ENCODE data around the gene GRM8. TPM values are rescaled to one million over a fixed set of nuclear protein-coding genes. Genes with fewer than 3 reads are reported as not detected.

Gene GRM8
- total and polyA plus RNA-seq, 9 of the 15 experiments (the other 6 are each of a cell fraction or from before 2014, with no cell fraction given), result 0.13 TPM; not detected in 7

DNA sequence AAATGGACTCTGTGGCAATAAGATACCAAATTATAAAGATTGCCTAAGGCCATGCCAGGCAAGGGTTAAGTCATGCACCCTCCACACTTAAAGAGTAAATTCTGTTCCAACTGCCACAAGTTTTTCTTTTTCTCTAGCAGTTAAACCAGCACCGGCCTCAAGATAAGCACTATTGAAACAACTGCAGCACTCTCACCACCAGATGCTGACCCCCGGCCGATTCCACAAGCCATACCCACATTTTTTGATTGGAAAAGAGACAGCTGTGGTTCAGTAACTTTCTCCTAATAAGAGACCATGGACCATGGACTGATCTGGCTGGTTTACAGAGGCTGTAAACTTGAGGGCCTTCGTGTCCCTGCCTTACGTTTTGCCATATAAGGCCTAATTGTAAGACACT, 44.9 kb downstream of the GRM8 start:
- FAIRE-seq, result no peak
- intact Hi-C loops (cut with micrococcal nuclease) (no loop called here), in situ Hi-C loops (cut with MboI) (no loop called here)
- H3K27ac ChIP-seq (ENCODE audit: extremely low read depth, low read depth, low read length), result no peak overlapping the region
- no peaks in the 10 kb centered on the region for H3K79me2 ChIP-seq (ENCODE audit: control insufficient read depth, insufficient read depth, low read length)
- POLR2A ChIA-PET, result no interaction called here
- TF ChIP-seq NR2F6 (CRISPR knock-in tag; IDR thresholded peaks at IDR 0.05), result no peak
- no peak for TF ChIP-seq CBX2 (IDR thresholded peaks at IDR 0.05; ENCODE audit: insufficient read depth, low read length, poor library complexity, severe bottlenecking)
- TF ChIP-seq, protein P1, sequence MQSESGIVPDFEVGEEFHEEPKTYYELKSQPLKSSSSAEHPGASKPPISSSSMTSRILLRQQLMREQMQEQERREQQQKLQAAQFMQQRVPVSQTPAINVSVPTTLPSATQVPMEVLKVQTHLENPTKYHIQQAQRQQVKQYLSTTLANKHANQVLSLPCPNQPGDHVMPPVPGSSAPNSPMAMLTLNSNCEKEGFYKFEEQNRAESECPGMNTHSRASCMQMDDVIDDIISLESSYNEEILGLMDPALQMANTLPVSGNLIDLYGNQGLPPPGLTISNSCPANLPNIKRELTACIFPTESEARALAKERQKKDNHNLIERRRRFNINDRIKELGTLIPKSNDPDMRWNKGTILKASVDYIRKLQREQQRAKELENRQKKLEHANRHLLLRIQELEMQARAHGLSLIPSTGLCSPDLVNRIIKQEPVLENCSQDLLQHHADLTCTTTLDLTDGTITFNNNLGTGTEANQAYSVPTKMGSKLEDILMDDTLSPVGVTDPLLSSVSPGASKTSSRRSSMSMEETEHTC (IDR thresholded peaks at IDR 0.05), result no peak
- TF ChIP-seq, protein P2, sequence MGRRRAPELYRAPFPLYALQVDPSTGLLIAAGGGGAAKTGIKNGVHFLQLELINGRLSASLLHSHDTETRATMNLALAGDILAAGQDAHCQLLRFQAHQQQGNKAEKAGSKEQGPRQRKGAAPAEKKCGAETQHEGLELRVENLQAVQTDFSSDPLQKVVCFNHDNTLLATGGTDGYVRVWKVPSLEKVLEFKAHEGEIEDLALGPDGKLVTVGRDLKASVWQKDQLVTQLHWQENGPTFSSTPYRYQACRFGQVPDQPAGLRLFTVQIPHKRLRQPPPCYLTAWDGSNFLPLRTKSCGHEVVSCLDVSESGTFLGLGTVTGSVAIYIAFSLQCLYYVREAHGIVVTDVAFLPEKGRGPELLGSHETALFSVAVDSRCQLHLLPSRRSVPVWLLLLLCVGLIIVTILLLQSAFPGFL (CRISPR knock-in tag; IDR thresholded peaks at IDR 0.05), result no peak
- TF ChIP-seq SETDB1 (IDR thresholded peaks at IDR 0.05; ENCODE audit: low read length), result no peak
- TF ChIP-seq, protein P3, sequence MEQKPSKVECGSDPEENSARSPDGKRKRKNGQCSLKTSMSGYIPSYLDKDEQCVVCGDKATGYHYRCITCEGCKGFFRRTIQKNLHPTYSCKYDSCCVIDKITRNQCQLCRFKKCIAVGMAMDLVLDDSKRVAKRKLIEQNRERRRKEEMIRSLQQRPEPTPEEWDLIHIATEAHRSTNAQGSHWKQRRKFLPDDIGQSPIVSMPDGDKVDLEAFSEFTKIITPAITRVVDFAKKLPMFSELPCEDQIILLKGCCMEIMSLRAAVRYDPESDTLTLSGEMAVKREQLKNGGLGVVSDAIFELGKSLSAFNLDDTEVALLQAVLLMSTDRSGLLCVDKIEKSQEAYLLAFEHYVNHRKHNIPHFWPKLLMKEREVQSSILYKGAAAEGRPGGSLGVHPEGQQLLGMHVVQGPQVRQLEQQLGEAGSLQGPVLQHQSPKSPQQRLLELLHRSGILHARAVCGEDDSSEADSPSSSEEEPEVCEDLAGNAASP (IDR thresholded peaks at IDR 0.05), result no peak
- H3K9ac ChIP-seq (ENCODE audit: insufficient read depth in 1 of 2, low read depth in 2 of 2, low read length in 2 of 2), result no peak overlapping the region
- H4K20me1 ChIP-seq (replicated peaks; ENCODE audit: control insufficient read depth, insufficient read depth, low read length), result no peaks in the 10 kb centered on the region
- 0% methylated on average over 5 of the region's 5 CpGs for WGBS (ENCODE audit: insufficient coverage, low coverage, missing lambda C conversion rate)
- no peaks in the 10 kb centered on the region for H3K9me1 ChIP-seq (ENCODE audit: control insufficient read depth, insufficient read depth, low read length)
- no peak overlapping the region for H3K4me3 ChIP-seq
- H3K4me2 ChIP-seq (ENCODE audit: insufficient read depth, low read length), result no peak overlapping the region
- H3K9me3 ChIP-seq (replicated peaks; ENCODE audit: control insufficient read depth, insufficient read depth, low read depth, low read length), result no peaks in the 10 kb centered on the region
- BruUV-seq (replicated peaks), result no TSS peak
- H3K36me3 ChIP-seq (ENCODE audit: control insufficient read depth, insufficient read depth, low read length), result no peaks in the 10 kb centered on the region
- no peak overlapping the region for H2AFZ ChIP-seq (ENCODE audit: low read depth, low read length)
- no peak for DNase-seq (ENCODE audit: extremely low read depth in 1 of 4, low spot score in 3 of 4)
- CTCF ChIA-PET (ENCODE audit: low intra/inter-chr PET ratio), result no interaction called here
- H3K4me1 ChIP-seq (replicated peaks in 1 of 2; ENCODE audit: control insufficient read depth in 2 of 2, insufficient read depth in 2 of 2, low read length in 2 of 2), result no peaks in the 10 kb centered on the region
- H3K27me3 ChIP-seq (ENCODE audit: control insufficient read depth in 2 of 2, insufficient read depth in 2 of 2, low read length in 2 of 2), result no peaks in the 10 kb centered on the region
- ATAC-seq, result no peak

Measured in K562 (cell line).